HG02970 (cell line): Measurements from ENCODE around the gene KIF26A.

Source experiments
- ATAC-seq: cut with Tn5 transposase; IDR thresholded peaks from one replicate; pipeline ENCODE4 v1.9.1; 2021; ENCODE audit warnings: mild to moderate bottlenecking, moderate library complexity, moderate number of reproducible peaks; ENCODE audit not compliant: unreplicated experiment, low FRiP score

The KIF26A gene

GRCh38 chr14:104171895-104172294 is 33.5 kb downstream of the KIF26A start:
- no peak for ATAC-seq

- no peak for ATAC-seq
These were observed 34.0 kb downstream of the KIF26A start for GRCh38 chr14:104172349-104172748.

- no peak for ATAC-seq
These were observed 34.5 kb downstream of the KIF26A start for GRCh38 chr14:104172880-104173279.

GRCh38 chr14:104174051-104174450 is 35.7 kb downstream of the KIF26A start:
- no peak for ATAC-seq

GRCh38 chr14:104175041-104175440 is 36.7 kb downstream of the KIF26A start:
- no peak for ATAC-seq

GRCh38 chr14:104175811-104176210 is 37.4 kb downstream of the KIF26A start:
- no peak for ATAC-seq

- no peak for ATAC-seq
These were observed 38.2 kb downstream of the KIF26A start for GRCh38 chr14:104176611-104177010.

- no peak for ATAC-seq
These were observed 39.0 kb downstream of the KIF26A start for GRCh38 chr14:104177411-104177810.

GRCh38 chr14:104178279-104178678 is 39.9 kb downstream of the KIF26A start:
- no peak for ATAC-seq

- ATAC-seq: no peak
These were observed 40.7 kb downstream of the KIF26A start for GRCh38 chr14:104179126-104179525.

- no peak for ATAC-seq
These were observed 41.3 kb downstream of the KIF26A start for GRCh38 chr14:104179564-104180129.

GRCh38 chr14:104180561-104181165 is 42.3 kb downstream of the KIF26A start:
- ATAC-seq: no peak

GRCh38 chr14:104181761-104182530 is 43.6 kb downstream of the KIF26A start:
- ATAC-seq: no peak

GRCh38 chr14:104182857-104183425 is 44.6 kb downstream of the KIF26A start:
- no peak for ATAC-seq

GRCh38 chr14:104183796-104184195 is 45.4 kb downstream of the KIF26A start:
- no peak for ATAC-seq

- ATAC-seq: no peak
These were observed 46.1 kb downstream of the KIF26A start for GRCh38 chr14:104184506-104184905.

GRCh38 chr14:104184911-104185499 is 46.6 kb downstream of the KIF26A start:
- no peak for ATAC-seq

- no peak for ATAC-seq
These were observed 47.6 kb downstream of the KIF26A start for GRCh38 chr14:104185916-104186495.

GRCh38 chr14:104186575-104186974 is 48.2 kb downstream of the KIF26A start:
- ATAC-seq: no peak

GRCh38 chr14:104187121-104187889 is 48.9 kb downstream of the KIF26A start:
- ATAC-seq: no peak
